HG03175 (cell line): ENCODE results near the gene GFM1.

ENCODE experiments used
- ATAC-seq: cut with Tn5 transposase; IDR thresholded peaks from one replicate; pipeline ENCODE4 v1.9.1; 2021; ENCODE audit warnings: mild to moderate bottlenecking, moderate library complexity; ENCODE audit not compliant: unreplicated experiment

Gene GFM1

GRCh38 chr3:158723991-158724390 lies 79.7 kb downstream of the GFM1 start:
- ATAC-seq: no peak

GRCh38 chr3:158725348-158726011 lies 81.2 kb downstream of the GFM1 start:
- no peak for ATAC-seq

GRCh38 chr3:158727206-158728060 lies 83.1 kb downstream of the GFM1 start:
- ATAC-seq: peak; percentile 58

- ATAC-seq: no peak
Observed at GRCh38 chr3:158728061-158728377, 83.7 kb downstream of the GFM1 start.

GRCh38 chr3:158728851-158729250 lies 84.5 kb downstream of the GFM1 start:
- ATAC-seq: no peak

GRCh38 chr3:158731486-158731885 lies 87.2 kb downstream of the GFM1 start:
- ATAC-seq: no peak

- peak; percentile 74 for ATAC-seq
Observed at GRCh38 chr3:158731938-158732855, 87.9 kb downstream of the GFM1 start, which contains the start of gene RARRES1. TSS of gene RARRES1 (minus strand) at chr3:158732457. CDS start at chr3:158732415, 42 bp downstream.

GRCh38 chr3:158732856-158733200 lies 88.5 kb downstream of the GFM1 start:
- ATAC-seq: no peak

GRCh38 chr3:158733656-158734055 lies 89.3 kb downstream of the GFM1 start:
- ATAC-seq: no peak

GRCh38 chr3:158735296-158736033 lies 91.1 kb downstream of the GFM1 start:
- no peak for ATAC-seq

GRCh38 chr3:158737410-158737809 lies 93.1 kb downstream of the GFM1 start:
- ATAC-seq: no peak

GRCh38 chr3:158737976-158738615 lies 93.8 kb downstream of the GFM1 start:
- ATAC-seq: no peak

- ATAC-seq: no peak
Observed at GRCh38 chr3:158738653-158739052, 94.3 kb downstream of the GFM1 start.

GRCh38 chr3:158739078-158739477 lies 94.8 kb downstream of the GFM1 start:
- no peak for ATAC-seq

- no peak for ATAC-seq
Observed at GRCh38 chr3:158739661-158740060, 95.3 kb downstream of the GFM1 start.
